H1 (cell line): ENCODE measurements around the gene POLR2M. TPM values are rescaled to one million over a fixed set of nuclear protein-coding genes. Genes with fewer than 3 reads are reported as not detected.

ENCODE experiments used
- CTCF ChIA-PET: fragments of 300-600 bp; sonication (Branson Sonifier 250); formaldehyde crosslinking; loops from one replicate; lab custom pipeline; 2021; ENCODE audit not compliant: partially characterized antibody; lab: Charles Lee
- POLR2A ChIA-PET: fragments of 300-600 bp; sonication (Branson Sonifier 250); formaldehyde crosslinking; loops from one replicate; lab custom pipeline; 2021; ENCODE audit warnings: inconsistent platforms; ENCODE audit not compliant: partially characterized antibody; lab: Charles Lee
- DNase-seq, 2 experiments: peaks; one replicate each; pipeline versions ENCODE4 v3.0.0 to v3.0.0-alpha.2; 2010 to 2022; ENCODE audit warnings: low spot score in 2 of 2, low read depth in 1 of 2, mixed read lengths in 1 of 2
- FAIRE-seq: peaks from 2 replicates; lab custom pipeline; 2011; peaks lifted over from hg19 to GRCh38; lab: Jason Lieb, UNC
- H2AFZ ChIP-seq: 2 replicates; pipeline ENCODE4 v1.8.1; 2012; ENCODE audit warnings: low read length, inconsistent platforms
- H2AK5ac ChIP-seq: 2 replicates; pipeline ENCODE4 v1.6.1; 2013; ENCODE audit warnings: low read depth, low read length
- H2BK120ac ChIP-seq: replicated peaks from 2 replicates; pipeline ENCODE3; 2013; ENCODE audit warnings: low read depth, low read length, inconsistent platforms
- H2BK12ac ChIP-seq: 2 replicates; pipeline ENCODE4 v1.6.1; 2013; ENCODE audit warnings: low read depth, low read length
- H2BK15ac ChIP-seq: 2 replicates; pipeline ENCODE4 v1.6.1; 2013; ENCODE audit warnings: low read length
- H2BK20ac ChIP-seq: 2 replicates; pipeline ENCODE4 v1.6.1; 2013; ENCODE audit warnings: low read length
- H2BK5ac ChIP-seq: 2 replicates; pipeline ENCODE4 v1.6.1; 2013; ENCODE audit warnings: low read depth, low read length
- H3K14ac ChIP-seq: 2 replicates; pipeline ENCODE4 v1.6.1; 2013; ENCODE audit warnings: inconsistent platforms; ENCODE audit not compliant: insufficient read length
- H3K18ac ChIP-seq: 2 replicates; pipeline ENCODE4 v1.6.1; 2013; ENCODE audit warnings: low read length; ENCODE audit errors: extremely low read depth
- H3K23ac ChIP-seq: 2 replicates; pipeline ENCODE4 v1.6.1; 2013; ENCODE audit warnings: inconsistent platforms; ENCODE audit not compliant: insufficient read length
- H3K23me2 ChIP-seq: 2 replicates; pipeline ENCODE4 v1.6.1; 2013; ENCODE audit warnings: low read depth, low read length
- H3K27ac ChIP-seq: 2 replicates; pipeline ENCODE4 v1.6.1; 2011; ENCODE audit warnings: low read depth, low read length, inconsistent platforms
- H3K27me3 ChIP-seq, 4 experiments: replicated peaks in 1 of 4; 1 replicate in 1 of 4; 2 replicates in 3 of 4; pipeline versions ENCODE4 v1.6.1 to v1.8.1; 2011 to 2013; ENCODE audit warnings: low read length in 3 of 4, mild to moderate bottlenecking in 3 of 4, inconsistent platforms in 2 of 4, mixed read lengths in 2 of 4, moderate library complexity in 1 of 4; ENCODE audit not compliant: control insufficient read depth in 3 of 4, insufficient read depth in 3 of 4; ENCODE audit errors: extremely low read depth in 1 of 4
- H3K36me3 ChIP-seq, 4 experiments: 2 replicates each; pipeline versions ENCODE4 v1.6.1 to v1.8.1; 2011 to 2013; ENCODE audit warnings: mild to moderate bottlenecking in 4 of 4, low read length in 3 of 4, moderate library complexity in 2 of 4, control low read depth in 1 of 4, inconsistent platforms in 1 of 4; ENCODE audit not compliant: insufficient read depth in 4 of 4, control insufficient read depth in 2 of 4
- H3K4ac ChIP-seq: replicated peaks from 2 replicates; pipeline ENCODE3; 2013; ENCODE audit warnings: low read length, low read depth, mixed read lengths, inconsistent platforms; ENCODE audit not compliant: insufficient read length
- H3K4me1 ChIP-seq, 4 experiments: replicated peaks in 1 of 4; 1 replicate in 1 of 4; 2 replicates in 3 of 4; pipeline versions ENCODE4 v1.6.1 to v1.8.1; 2011 to 2013; ENCODE audit warnings: low read length in 3 of 4, inconsistent platforms in 2 of 4, mixed read lengths in 1 of 4; ENCODE audit not compliant: insufficient read depth in 4 of 4, control insufficient read depth in 3 of 4
- H3K4me2 ChIP-seq, 2 experiments: 2 replicates each; pipeline versions ENCODE4 v1.6.1 to v1.8.1; 2011 to 2013; ENCODE audit warnings: low read depth in 2 of 2, low read length in 2 of 2, control low read depth in 1 of 2, inconsistent platforms in 1 of 2, mild to moderate bottlenecking in 1 of 2; ENCODE audit not compliant: insufficient read depth in 1 of 2
- H3K4me3 ChIP-seq, 4 experiments: fragments of 200-600, 300-600 bp in 1 of 4; sonication (generic), shearing (Covaris generic), sonication (Bioruptor Twin) in 1 of 4; 2 replicates each; pipeline versions ENCODE4 v1.5.1 to v1.8.1; 2011 to 2016; ENCODE audit warnings: low read length in 4 of 4, low read depth in 3 of 4, control low read depth in 2 of 4, inconsistent platforms in 2 of 4, mild to moderate bottlenecking in 2 of 4, mixed read lengths in 1 of 4, moderate library complexity in 1 of 4; ENCODE audit not compliant: insufficient read depth in 2 of 4; ENCODE audit errors: extremely low read depth in 1 of 4
- H3K56ac ChIP-seq: replicated peaks from 2 replicates; pipeline ENCODE3; 2013; ENCODE audit warnings: low read depth, mild to moderate bottlenecking, mixed read lengths, low read length, inconsistent platforms; ENCODE audit not compliant: insufficient read length
- H3K79me1 ChIP-seq: 2 replicates; pipeline ENCODE4 v1.6.1; 2013; ENCODE audit warnings: low read depth, low read length, control low read depth
- H3K79me2 ChIP-seq, 2 experiments: 2 replicates each; pipeline versions ENCODE4 v1.6.1 to v1.8.1; 2012 to 2013; ENCODE audit warnings: low read length in 2 of 2, mild to moderate bottlenecking in 2 of 2, inconsistent platforms in 1 of 2; ENCODE audit not compliant: insufficient read depth in 2 of 2, control insufficient read depth in 1 of 2
- H3K9ac ChIP-seq, 4 experiments: replicated peaks in 1 of 4; 1 replicate in 1 of 4; 2 replicates in 3 of 4; pipeline versions ENCODE4 v1.6.1 to v1.8.1; 2011 to 2013; ENCODE audit warnings: low read depth in 3 of 4, low read length in 3 of 4, control low read depth in 2 of 4, mild to moderate bottlenecking in 2 of 4, moderate library complexity in 2 of 4, inconsistent platforms in 1 of 4; ENCODE audit errors: extremely low read depth in 1 of 4
- H3K9me3 ChIP-seq, 2 experiments: 2 replicates each; pipeline versions ENCODE4 v1.6.1 to v1.8.1; 2012 to 2013; ENCODE audit warnings: mild to moderate bottlenecking in 2 of 2, moderate library complexity in 2 of 2, control low read depth in 1 of 2, inconsistent platforms in 1 of 2, low read depth in 1 of 2, low read length in 1 of 2, mixed read lengths in 1 of 2; ENCODE audit not compliant: insufficient read depth in 2 of 2
- H4K20me1 ChIP-seq, 2 experiments: replicated peaks in 1 of 2; 2 replicates each; pipeline versions ENCODE3 to v1.8.1; 2011 to 2013; ENCODE audit warnings: inconsistent platforms in 2 of 2, low read length in 2 of 2, mild to moderate bottlenecking in 1 of 2; ENCODE audit not compliant: insufficient read depth in 2 of 2, control insufficient read depth in 1 of 2
- H4K5ac ChIP-seq: 2 replicates; pipeline ENCODE4 v1.6.1; 2013; ENCODE audit warnings: low read length, low read depth, mixed read lengths, inconsistent platforms; ENCODE audit not compliant: insufficient read length
- H4K8ac ChIP-seq: 2 replicates; pipeline ENCODE4 v1.8.0; 2013; ENCODE audit warnings: mild to moderate bottlenecking, moderate library complexity, low read length, inconsistent platforms; ENCODE audit not compliant: insufficient read depth; ENCODE audit errors: extremely low read depth
- H4K91ac ChIP-seq: replicated peaks from 2 replicates; pipeline ENCODE3; 2013; ENCODE audit warnings: low read length, mixed read lengths, inconsistent platforms; ENCODE audit not compliant: insufficient read length
- MAFK ChIP-seq: IDR thresholded peaks from 2 replicates; pipeline ENCODE4 v1.6.1; 2012; ENCODE audit warnings: low read depth, mild to moderate bottlenecking, improper control_type of control experiment, low read length
- POLR2A ChIP-seq, 2 experiments: IDR thresholded peaks; 1 replicate in 1 of 2; 2 replicates in 1 of 2; pipeline ENCODE4 v1.6.1; 2011; ENCODE audit warnings: low read depth in 2 of 2, low read length in 2 of 2, mild to moderate bottlenecking in 2 of 2; ENCODE audit errors: control extremely low read depth in 1 of 2
- RAD21 ChIP-seq, 2 experiments: IDR thresholded peaks in 1 of 2; conservative IDR thresholded peaks in 1 of 2; 2 replicates each; pipeline ENCODE4 v1.6.1; 2011; ENCODE audit warnings: low read depth in 2 of 2, low read length in 2 of 2, improper control_type of control experiment in 1 of 2, inconsistent platforms in 1 of 2, mild to moderate bottlenecking in 1 of 2, moderate library complexity in 1 of 2
- RFX5 ChIP-seq: IDR thresholded peaks from 2 replicates; pipeline ENCODE4 v1.6.1; 2011; ENCODE audit warnings: low read depth, low read length, improper control_type of control experiment, borderline replicate concordance
- SP1 ChIP-seq: IDR thresholded peaks from 2 replicates; pipeline ENCODE4 v1.6.1; 2011; ENCODE audit warnings: low read depth, low read length
- SRF ChIP-seq: IDR thresholded peaks from 2 replicates; pipeline ENCODE4 v1.6.1; 2011; ENCODE audit warnings: mild to moderate bottlenecking, low read depth, low read length, moderate library complexity
- WGBS, 2 experiments: shearing (Covaris generic) in 1 of 2; methylation state at CpG; one replicate each; pipeline versions ENCODE4 v1.1.6 to v1.1.7; 2013 to 2015; ENCODE audit warnings: low lambda C conversion rate in 2 of 2, mixed read lengths in 2 of 2, inconsistent platforms in 1 of 2, low coverage in 1 of 2, missing lambda C conversion rate in 1 of 2; ENCODE audit not compliant: insufficient replicate concordance in 2 of 2, insufficient coverage in 1 of 2, insufficient read length in 1 of 2; ENCODE audit errors: extremely low coverage in 1 of 2, missing lambda C conversion rate in 1 of 2; 5-methylcytosine and 5-hydroxymethylcytosine counted together
- polyA plus RNA-seq, 7 experiments: library from polyadenylated mRNA; depleted of rRNA in 3 of 7; stranded (reverse) in 5 of 7; unstranded in 2 of 7; fragments of >200 nt in 5 of 7; fragments of 200-250 nt in 2 of 7; gene quantifications; 1 replicate in 5 of 7; 2 replicates in 1 of 7; 4 replicates in 1 of 7; pipeline versions ENCODE4 v1.2.1 to v1.2.3, GENCODE V29; 2011 to 2013; ENCODE audit warnings: missing spikeins in 2 of 7, mixed read lengths in 2 of 7
- total RNA-seq: library from RNA; stranded (reverse); fragmentation: NEBNext Ultra II Directional; extraction: Animal tissue kit (Norgen Biotek cat#: 25700); gene quantifications from 2 replicates; pipeline ENCODE4 v1.2.1, GENCODE V29; 2021
- TF ChIP-seq, protein P1 (sequence below), 3 experiments: IDR thresholded peaks; 1 replicate in 2 of 3; 2 replicates in 1 of 3; pipeline versions ENCODE4 v1.5.1 to v1.6.1; 2011; ENCODE audit warnings: low read length in 3 of 3, mild to moderate bottlenecking in 3 of 3, inconsistent platforms in 2 of 3, low read depth in 1 of 3, moderate library complexity in 1 of 3; ENCODE audit not compliant: insufficient read depth in 1 of 3; ENCODE audit errors: control extremely low read depth in 1 of 3

The POLR2M gene
- total and polyA plus RNA-seq, 2 of the 8 experiments (the other 6 are each of a cell fraction or from before 2014, with no cell fraction given) = 32.7 to 55.1 TPM

DNA sequence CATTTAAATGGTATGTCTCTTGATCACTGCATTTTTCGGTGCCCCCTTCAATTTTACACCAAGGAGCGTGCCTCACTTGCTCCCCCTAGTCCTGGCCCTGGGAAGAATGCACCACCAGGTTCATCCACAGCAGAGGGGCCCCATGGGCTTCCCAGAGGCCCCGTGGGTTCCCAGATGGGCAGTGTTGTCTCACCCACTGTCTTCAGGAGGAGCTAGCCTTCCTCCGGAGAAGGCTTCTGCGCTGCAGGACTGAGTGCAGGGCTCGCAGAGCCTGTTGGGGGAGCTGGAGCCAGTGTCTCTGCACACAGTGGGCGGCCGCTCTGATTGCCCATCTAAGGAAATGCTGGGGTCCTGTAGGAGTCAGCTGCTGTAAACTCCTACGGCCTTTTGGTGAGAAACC lies 45.9 kb downstream of the POLR2M start:
- Histone ChIP-seq H2BK20ac (no peak overlapping the region), H3K56ac (no peak overlapping the region), H2BK15ac (no peak overlapping the region), H3K9me3 (no peaks in the 10 kb centered on the region), H3K4ac (no peak overlapping the region), H3K79me2 (no peaks in the 10 kb centered on the region), H3K36me3 (no peaks in the 10 kb centered on the region), H3K18ac (no peak overlapping the region), H3K4me3 (no peak overlapping the region), H3K23me2 (no peaks in the 10 kb centered on the region; the same call in 1 of the 2 replicates), H3K27me3 (no peaks in the 10 kb centered on the region), H3K14ac (no peak overlapping the region), H2AK5ac (no peak overlapping the region), H2BK12ac (no peak overlapping the region), H3K27ac (no peak overlapping the region), H4K91ac (no peak overlapping the region), H2BK120ac (no peak overlapping the region), H3K9ac (no peak overlapping the region), H2AFZ (no peak overlapping the region), H4K8ac (no peak overlapping the region), H3K79me1 (no peaks in the 10 kb centered on the region), H4K20me1 (no peaks in the 10 kb centered on the region), H4K5ac (no peak overlapping the region), H3K4me2 (no peak overlapping the region; a peak in 1 of 4 replicates), H3K23ac (no peak overlapping the region), H3K4me1 (peaks cover 3 to 9% (median 4%) of the 10 kb centered on the region in 4 experiments; a peak in 6 of 7 replicates), H2BK5ac (no peak overlapping the region)
- 75% methylated on average over 9 of the region's 9 CpGs; no CpG with 5 or more reads in 1 of the 2 experiments for WGBS, 2 experiments
- POLR2A ChIA-PET = no interaction called here
- CTCF ChIA-PET = interaction anchor here (0.7 to 27.9 kb wide), 30 partner anchors 9 to 1883 kb away, joined by 3 to 530 read pairs (median 5); partner anchors contain the start of gene ALDH1A2
- TF ChIP-seq POLR2A (IDR thresholded peaks at IDR 0.05; ENCODE audit: control extremely low read depth in 1 of 2, low read depth in 2 of 2, low read length in 2 of 2) (no peak), MAFK (no peak), SRF (0 out of 2 replicates have a peak, but pooled peaks have one; percentile 29), SP1 (no peak), RFX5 (no peak), RAD21 (IDR thresholded peaks at IDR 0.05 in 1 of 2, conservative IDR thresholded peaks at IDR 0.05 in 1 of 2; ENCODE audit: low read depth in 2 of 2, low read length in 2 of 2) (peak; percentile 21 to 50; a peak in 3 of 4 replicates)
- TF ChIP-seq, protein P1, sequence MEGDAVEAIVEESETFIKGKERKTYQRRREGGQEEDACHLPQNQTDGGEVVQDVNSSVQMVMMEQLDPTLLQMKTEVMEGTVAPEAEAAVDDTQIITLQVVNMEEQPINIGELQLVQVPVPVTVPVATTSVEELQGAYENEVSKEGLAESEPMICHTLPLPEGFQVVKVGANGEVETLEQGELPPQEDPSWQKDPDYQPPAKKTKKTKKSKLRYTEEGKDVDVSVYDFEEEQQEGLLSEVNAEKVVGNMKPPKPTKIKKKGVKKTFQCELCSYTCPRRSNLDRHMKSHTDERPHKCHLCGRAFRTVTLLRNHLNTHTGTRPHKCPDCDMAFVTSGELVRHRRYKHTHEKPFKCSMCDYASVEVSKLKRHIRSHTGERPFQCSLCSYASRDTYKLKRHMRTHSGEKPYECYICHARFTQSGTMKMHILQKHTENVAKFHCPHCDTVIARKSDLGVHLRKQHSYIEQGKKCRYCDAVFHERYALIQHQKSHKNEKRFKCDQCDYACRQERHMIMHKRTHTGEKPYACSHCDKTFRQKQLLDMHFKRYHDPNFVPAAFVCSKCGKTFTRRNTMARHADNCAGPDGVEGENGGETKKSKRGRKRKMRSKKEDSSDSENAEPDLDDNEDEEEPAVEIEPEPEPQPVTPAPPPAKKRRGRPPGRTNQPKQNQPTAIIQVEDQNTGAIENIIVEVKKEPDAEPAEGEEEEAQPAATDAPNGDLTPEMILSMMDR (IDR thresholded peaks at IDR 0.05; ENCODE audit: control extremely low read depth in 1 of 3, insufficient read depth in 1 of 3, low read depth in 1 of 3, low read length in 3 of 3) = peak; percentile 48 to 54 (median 49)
- FAIRE-seq (no peak), DNase-seq (no peak)
